Fibroblast of the conjunctiva (primary cell): ENCODE measurements around the gene AGFG2.
"Not testable (repeated sequence)": the region's sequence is repeated elsewhere in the genome, so short reads cannot be mapped to it uniquely, and the experiment has no call there.

Experiments
- DNase-seq: peaks from one replicate; pipeline ENCODE4 v3.0.0-alpha.2; 2010; ENCODE audit warnings: low read depth

AGFG2 gene

GRCh38 chr7:100538654-100539435 lies at the start of gene AGFG2:
Gene AGFG2 (plus strand): TSS chr7:100539203. CDS start chr7:100539347, 144 bp downstream.
- peak; percentile 99 for DNase-seq

- peak; percentile 97 for DNase-seq
Observed at GRCh38 chr7:100489824-100490223, 49.2 kb upstream of the AGFG2 start.

- DNase-seq, result no peak
Observed at GRCh38 chr7:100490483-100491191, 48.4 kb upstream of the AGFG2 start.

- no peak for DNase-seq
Observed at GRCh38 chr7:100491192-100491578, 47.8 kb upstream of the AGFG2 start.

- no peak for DNase-seq
Observed at GRCh38 chr7:100492738-100493475, 46.1 kb upstream of the AGFG2 start.

- DNase-seq, result no peak
Observed at GRCh38 chr7:100493476-100494264, 45.3 kb upstream of the AGFG2 start.

GRCh38 chr7:100496509-100496908 lies 42.5 kb upstream of the AGFG2 start:
- DNase-seq, result no peak

GRCh38 chr7:100500743-100501142 lies 38.3 kb upstream of the AGFG2 start:
- DNase-seq, result not testable (repeated sequence)

- DNase-seq, result not testable (repeated sequence)
Observed at GRCh38 chr7:100504031-100504430, 35.0 kb upstream of the AGFG2 start.

- DNase-seq, result no peak
Observed at GRCh38 chr7:100504887-100505611, 34.0 kb upstream of the AGFG2 start.

GRCh38 chr7:100506356-100506923 lies 32.6 kb upstream of the AGFG2 start:
- no peak for DNase-seq

GRCh38 chr7:100509231-100509630 lies 29.8 kb upstream of the AGFG2 start:
- DNase-seq, result no peak

GRCh38 chr7:100510437-100511239 lies 28.4 kb upstream of the AGFG2 start:
- no peak for DNase-seq

- no peak for DNase-seq
Observed at GRCh38 chr7:100513212-100513810, 25.7 kb upstream of the AGFG2 start.

GRCh38 chr7:100515072-100515532 lies 23.9 kb upstream of the AGFG2 start:
- peak; percentile 84 for DNase-seq

GRCh38 chr7:100516135-100516812 lies 22.7 kb upstream of the AGFG2 start:
- peak; percentile 92 for DNase-seq

GRCh38 chr7:100517305-100517704 lies 21.7 kb upstream of the AGFG2 start:
- no peak for DNase-seq

GRCh38 chr7:100519580-100519979 lies 19.4 kb upstream of the AGFG2 start:
- no peak for DNase-seq

- DNase-seq, result no peak
Observed at GRCh38 chr7:100520138-100520537, 18.9 kb upstream of the AGFG2 start.
